DOHH2 (cell line): ENCODE results near the gene TPO.

Source experiments
- H3F3A ChIP-seq: fragments of 200-600 bp; sonication (generic), shearing (Covaris generic); 2 replicates; pipeline ENCODE4 v1.6.0; 2016; ENCODE audit warnings: antibody characterized with exemption, mild to moderate bottlenecking; ENCODE audit not compliant: control insufficient read depth, insufficient read depth
- H3K27ac ChIP-seq: fragments of 200-600 bp; sonication (generic); 2 replicates; pipeline ENCODE4 v1.5.1; 2014; ENCODE audit warnings: low read depth, mild to moderate bottlenecking, low read length, moderate library complexity
- H3K27me3 ChIP-seq: fragments of 200-600 bp; sonication (generic); 2 replicates; pipeline ENCODE4 v1.6.1; 2014; ENCODE audit warnings: mild to moderate bottlenecking, low read length, mixed read lengths; ENCODE audit not compliant: control insufficient read depth
- H3K36me3 ChIP-seq: fragments of 200-600 bp; sonication (generic); 2 replicates; pipeline ENCODE4 v1.6.1; 2014; ENCODE audit warnings: mild to moderate bottlenecking, low read length, moderate library complexity, mixed read lengths; ENCODE audit not compliant: control insufficient read depth
- H3K4me1 ChIP-seq: fragments of 200-600 bp; sonication (generic); 2 replicates; pipeline ENCODE4 v1.6.1; 2014; ENCODE audit warnings: mild to moderate bottlenecking, low read length, mixed read lengths; ENCODE audit not compliant: control insufficient read depth
- H3K4me2 ChIP-seq: fragments of 200-600 bp; sonication (generic); 2 replicates; pipeline ENCODE4 v1.6.0; 2014; ENCODE audit warnings: mild to moderate bottlenecking, low read length, moderate library complexity
- H3K4me3 ChIP-seq: fragments of 200-600 bp; sonication (generic); 2 replicates; pipeline ENCODE4 v1.5.1; 2014; ENCODE audit warnings: mild to moderate bottlenecking, low read length, mixed read lengths
- H3K79me2 ChIP-seq: fragments of 200-600 bp; sonication (generic); 2 replicates; pipeline ENCODE4 v1.6.1; 2014; ENCODE audit warnings: mild to moderate bottlenecking, low read length, mixed read lengths; ENCODE audit not compliant: control insufficient read depth
- H3K9me2 ChIP-seq: fragments of 200-600 bp; sonication (generic); replicated peaks from 2 replicates; pipeline ENCODE4 v1.6.1; 2014; ENCODE audit warnings: mild to moderate bottlenecking, low read length, mixed read lengths; ENCODE audit not compliant: control insufficient read depth
- H3K9me3 ChIP-seq: fragments of 200-600 bp; sonication (generic); 2 replicates; pipeline ENCODE4 v1.6.1; 2014; ENCODE audit warnings: antibody characterized with exemption, low read length, mixed read lengths; ENCODE audit not compliant: control insufficient read depth, insufficient read depth
- H4K20me1 ChIP-seq: fragments of 200-600 bp; sonication (generic); 2 replicates; pipeline ENCODE4 v1.6.0; 2014; ENCODE audit warnings: low read depth, mild to moderate bottlenecking, antibody characterized with exemption, low read length, moderate library complexity; ENCODE audit not compliant: control insufficient read depth, insufficient read depth
- CTCF ChIP-seq: fragments of 200-600 bp; sonication (generic); IDR thresholded peaks from one replicate; pipeline ENCODE4 v1.5.1; 2014; ENCODE audit warnings: antibody characterized with exemption, mild to moderate bottlenecking, low read depth, low read length; ENCODE audit not compliant: poor library complexity, severe bottlenecking
- EZH2phosphoT487 ChIP-seq: fragments of 200-600 bp; sonication (generic); IDR thresholded peaks from 2 replicates; pipeline ENCODE4 v1.6.1; 2017; ENCODE audit warnings: borderline replicate concordance, mild to moderate bottlenecking, antibody characterized with exemption, low read length, moderate library complexity, mixed read lengths

Gene TPO

GRCh38 chr2:1502891-1503304, 89.6 kb downstream of the TPO start:
- TF ChIP-seq EZH2phosphoT487 (no peak), CTCF (no peak)
- Histone ChIP-seq H3K4me3 (no peak overlapping the region), H4K20me1 (no peaks in the 10 kb centered on the region), H3K36me3 (no peaks in the 10 kb centered on the region), H3K9me3 (no peaks in the 10 kb centered on the region; the same call in 1 of the 2 replicates), H3K9me2 (no peaks in the 10 kb centered on the region), H3K27me3 (no peaks in the 10 kb centered on the region), H3K27ac (no peak overlapping the region), H3K4me1 (no peaks in the 10 kb centered on the region), H3K79me2 (no peaks in the 10 kb centered on the region), H3K4me2 (no peak overlapping the region), H3F3A (no peaks in the 10 kb centered on the region)

- H3K9me2 ChIP-seq, result no peaks in the 10 kb centered on the region
- H3K79me2 ChIP-seq, result no peaks in the 10 kb centered on the region
- H3K4me2 ChIP-seq, result no peak overlapping the region
- H3F3A ChIP-seq, result no peaks in the 10 kb centered on the region
- H3K4me1 ChIP-seq, result no peaks in the 10 kb centered on the region
- H4K20me1 ChIP-seq, result no peaks in the 10 kb centered on the region
- no peak overlapping the region for H3K27ac ChIP-seq
- TF ChIP-seq CTCF (no peak), EZH2phosphoT487 (no peak)
- H3K36me3 ChIP-seq, result no peaks in the 10 kb centered on the region
- H3K9me3 ChIP-seq, result no peaks in the 10 kb centered on the region; the same call in 1 of the 2 replicates
- H3K27me3 ChIP-seq, result no peaks in the 10 kb centered on the region
- H3K4me3 ChIP-seq, result no peak overlapping the region
Measured at GRCh38 chr2:1503471-1504310, 90.4 kb downstream of the TPO start.

DNA sequence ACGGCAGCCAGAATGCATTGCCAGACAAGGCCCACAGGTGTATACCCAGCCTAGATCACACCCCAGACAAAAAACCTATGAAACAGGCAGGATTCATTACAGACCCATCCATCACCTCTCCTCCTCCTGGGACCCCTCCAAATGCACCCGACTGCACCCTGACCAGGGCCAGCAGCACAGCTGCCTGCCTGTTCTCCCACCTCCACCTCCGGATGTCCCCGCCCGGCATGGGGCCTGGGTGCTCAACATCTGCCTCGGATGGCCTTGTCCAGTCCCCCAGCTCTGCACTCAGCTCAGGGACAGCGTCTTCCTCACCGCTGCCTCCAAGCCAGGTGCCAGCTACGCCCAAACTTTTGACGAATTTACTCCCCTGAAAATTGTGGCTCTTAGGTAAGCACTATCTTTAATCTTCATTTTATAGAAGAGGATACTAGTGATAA, 91.1 kb downstream of the TPO start:
- Histone ChIP-seq H4K20me1 (no peaks in the 10 kb centered on the region), H3K27me3 (no peaks in the 10 kb centered on the region), H3K4me3 (no peak overlapping the region), H3K36me3 (no peaks in the 10 kb centered on the region), H3K9me3 (no peaks in the 10 kb centered on the region; the same call in 1 of the 2 replicates), H3K9me2 (no peaks in the 10 kb centered on the region), H3K27ac (no peak overlapping the region), H3K4me1 (no peaks in the 10 kb centered on the region), H3F3A (no peaks in the 10 kb centered on the region), H3K79me2 (no peaks in the 10 kb centered on the region), H3K4me2 (no peak overlapping the region)
- TF ChIP-seq CTCF (no peak), EZH2phosphoT487 (no peak)
